MCF 10A (cell line): ENCODE data around the gene SRSF3. TPM values are rescaled to one million over a fixed set of nuclear protein-coding genes. Genes with fewer than 3 reads are reported as not detected.

Experiments used
- BruUV-seq: library from RNA; stranded (reverse); fragments of 400-500 nt; replicated peaks from 2 replicates; lab custom pipeline; 2021; lab: Mats Ljungman, UMichigan
- CTCF ChIA-PET: fragments of 300-600 bp; sonication (Branson Sonifier 250); formaldehyde crosslinking; extraction: SDS; loops from one replicate; lab custom pipeline; 2021; ENCODE audit warnings: antibody characterized with exemption, inconsistent platforms; lab: Yijun Ruan, JAX
- POLR2A ChIA-PET: fragments of 300-600, 350-650 bp; sonication (Branson Sonifier 250); formaldehyde crosslinking; extraction: SDS; loops from one replicate; lab custom pipeline; 2020; ENCODE audit warnings: antibody characterized with exemption, inconsistent platforms; lab: Yijun Ruan, JAX
- DNase-seq: peaks from one replicate; pipeline ENCODE4 v3.0.0-alpha.2; 2018; ENCODE audit not compliant: unreplicated experiment
- H3K27ac Mint-ChIP-seq: one replicate; pipeline ENCODE4 v1.8.0; 2022; ENCODE audit warnings: mild to moderate bottlenecking, low read depth, mixed read lengths; ENCODE audit not compliant: unreplicated experiment
- H3K27me3 Mint-ChIP-seq: one replicate; pipeline ENCODE4 v1.8.0; 2022; ENCODE audit warnings: mixed read lengths; ENCODE audit not compliant: insufficient read depth, unreplicated experiment
- H3K36me3 Mint-ChIP-seq: one replicate; pipeline ENCODE4 v1.8.0; 2022; ENCODE audit warnings: mild to moderate bottlenecking, moderate library complexity, mixed read lengths; ENCODE audit not compliant: insufficient read depth, unreplicated experiment
- H3K4me1 Mint-ChIP-seq: one replicate; pipeline ENCODE4 v1.8.0; 2022; ENCODE audit warnings: mixed read lengths; ENCODE audit not compliant: insufficient read depth, unreplicated experiment
- H3K4me3 Mint-ChIP-seq: one replicate; pipeline ENCODE4 v1.8.0; 2022; ENCODE audit warnings: mild to moderate bottlenecking, moderate library complexity, mixed read lengths; ENCODE audit not compliant: unreplicated experiment
- H3K9me3 Mint-ChIP-seq: one replicate; pipeline ENCODE4 v1.8.0; 2022; ENCODE audit warnings: mixed read lengths; ENCODE audit not compliant: unreplicated experiment
- intact Hi-C: fragments of 100-400 bp; cut with micrococcal nuclease; formaldehyde crosslinking; loops from 2 replicates; pipeline ENCODE4 v1.14.1; 2022
- total RNA-seq: library from RNA; stranded (reverse); gene quantifications from 2 replicates; pipeline ENCODE4 v1.2.3, GENCODE V29; 2022
- TF ChIP-seq, protein P1 (sequence below): fragments of 200-600 bp; IDR thresholded peaks from one replicate; pipeline ENCODE4 v1.8.0; 2022; ENCODE audit warnings: antibody characterized with exemption, mild to moderate bottlenecking; ENCODE audit not compliant: unreplicated experiment

The SRSF3 gene
- total RNA-seq, 1 experiment from 2014 or later, result 364 TPM

- no peaks in the 10 kb centered on the region for H3K27me3 Mint-ChIP-seq
- TF ChIP-seq, protein P1, sequence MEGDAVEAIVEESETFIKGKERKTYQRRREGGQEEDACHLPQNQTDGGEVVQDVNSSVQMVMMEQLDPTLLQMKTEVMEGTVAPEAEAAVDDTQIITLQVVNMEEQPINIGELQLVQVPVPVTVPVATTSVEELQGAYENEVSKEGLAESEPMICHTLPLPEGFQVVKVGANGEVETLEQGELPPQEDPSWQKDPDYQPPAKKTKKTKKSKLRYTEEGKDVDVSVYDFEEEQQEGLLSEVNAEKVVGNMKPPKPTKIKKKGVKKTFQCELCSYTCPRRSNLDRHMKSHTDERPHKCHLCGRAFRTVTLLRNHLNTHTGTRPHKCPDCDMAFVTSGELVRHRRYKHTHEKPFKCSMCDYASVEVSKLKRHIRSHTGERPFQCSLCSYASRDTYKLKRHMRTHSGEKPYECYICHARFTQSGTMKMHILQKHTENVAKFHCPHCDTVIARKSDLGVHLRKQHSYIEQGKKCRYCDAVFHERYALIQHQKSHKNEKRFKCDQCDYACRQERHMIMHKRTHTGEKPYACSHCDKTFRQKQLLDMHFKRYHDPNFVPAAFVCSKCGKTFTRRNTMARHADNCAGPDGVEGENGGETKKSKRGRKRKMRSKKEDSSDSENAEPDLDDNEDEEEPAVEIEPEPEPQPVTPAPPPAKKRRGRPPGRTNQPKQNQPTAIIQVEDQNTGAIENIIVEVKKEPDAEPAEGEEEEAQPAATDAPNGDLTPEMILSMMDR, result no peak
- H3K9me3 Mint-ChIP-seq, result no peaks in the 10 kb centered on the region
- H3K4me3 Mint-ChIP-seq, result no peak overlapping the region
- H3K27ac Mint-ChIP-seq, result no peak overlapping the region
- intact Hi-C loops, result no loop called here
- no peak for DNase-seq
- BruUV-seq, result no TSS peak
- H3K4me1 Mint-ChIP-seq, result peaks cover 6% of the 10 kb centered on the region
- ChIA-PET POLR2A (interaction anchor here (1.3 to 1.5 kb wide), 2 partner anchors 16 to 17 kb away, joined by 3 to 4 read pairs; no protein-coding TSS in a partner anchor), CTCF (no interaction called here)
- H3K36me3 Mint-ChIP-seq, result peaks cover 6% of the 10 kb centered on the region
Observed at GRCh38 chr6:36550473-36551000, 43.6 kb upstream of the SRSF3 start.

GRCh38 chr6:36555750-36556252 is 38.4 kb upstream of the SRSF3 start:
- intact Hi-C loops, result no loop called here
- DNase-seq, result no peak
- H3K9me3 Mint-ChIP-seq, result no peaks in the 10 kb centered on the region
- no TSS peak for BruUV-seq
- TF ChIP-seq, protein P1, result no peak
- H3K36me3 Mint-ChIP-seq, result peaks cover 6% of the 10 kb centered on the region
- no peaks in the 10 kb centered on the region for H3K27me3 Mint-ChIP-seq
- H3K4me3 Mint-ChIP-seq, result no peak overlapping the region
- H3K4me1 Mint-ChIP-seq, result no peaks in the 10 kb centered on the region
- no peak overlapping the region for H3K27ac Mint-ChIP-seq
- POLR2A ChIA-PET, result interaction anchor here (0.7 to 1.0 kb wide), 3 partner anchors 39 to 626 kb away, joined by 3 to 4 read pairs (median 3); no protein-coding TSS in a partner anchor
- CTCF ChIA-PET, result no interaction called here

- ChIA-PET CTCF (no interaction called here), POLR2A (interaction anchor here (0.7 to 1.0 kb wide), 2 partner anchors 40 to 627 kb away, joined by 3 to 4 read pairs; no protein-coding TSS in a partner anchor)
- H3K27me3 Mint-ChIP-seq, result no peaks in the 10 kb centered on the region
- intact Hi-C loops, result no loop called here
- H3K4me1 Mint-ChIP-seq, result no peaks in the 10 kb centered on the region
- peaks cover 6% of the 10 kb centered on the region for H3K36me3 Mint-ChIP-seq
- no peak for DNase-seq
- H3K9me3 Mint-ChIP-seq, result no peaks in the 10 kb centered on the region
- TF ChIP-seq, protein P1, result no peak
- no peak overlapping the region for H3K4me3 Mint-ChIP-seq
- BruUV-seq, result no TSS peak
- H3K27ac Mint-ChIP-seq, result no peak overlapping the region
Observed at GRCh38 chr6:36556281-36556680, 37.9 kb upstream of the SRSF3 start.

GRCh38 chr6:36559011-36559793 is 35.0 kb upstream of the SRSF3 start:
- Mint-ChIP-seq H3K4me1 (no peaks in the 10 kb centered on the region), H3K27me3 (no peaks in the 10 kb centered on the region), H3K36me3 (no peaks in the 10 kb centered on the region), H3K4me3 (no peak overlapping the region), H3K27ac (no peak overlapping the region), H3K9me3 (no peaks in the 10 kb centered on the region)
- intact Hi-C loops, result no loop called here
- ChIA-PET POLR2A (interaction anchor here (0.6 to 2.1 kb wide), 2 partner anchors 18 to 525 kb away, joined by 3 to 8 read pairs; no protein-coding TSS in a partner anchor), CTCF (no interaction called here)
- TF ChIP-seq, protein P1, result no peak
- DNase-seq, result no peak
- BruUV-seq, result no TSS peak
